Dermis microvascular lymphatic vessel endothelial cell (primary cell): ENCODE data around the gene C2orf92. TPM values are rescaled to one million over a fixed set of nuclear protein-coding genes. Genes with fewer than 3 reads are reported as not detected.
"Not testable (repeated sequence)": the region's sequence is repeated elsewhere in the genome, so short reads cannot be mapped to it uniquely, and the experiment has no call there.

Source experiments
- DNase-seq, 2 donors: peaks; one replicate each; pipeline versions ENCODE4 v3.0.0 to v3.0.0-alpha.2; 2010; ENCODE audit warnings: low read depth in 2 of 2
- total RNA-seq: library from RNA; depleted of rRNA; stranded (reverse); fragments of >200 nt; gene quantifications from 2 replicates; pipeline ENCODE4 v1.2.1, GENCODE V29; 2014

The C2orf92 gene
- total RNA-seq, 1 donor from 2014 or later: 1.5 TPM

- no peak for DNase-seq
Measured at GRCh38 chr2:97660044-97660774, 9.3 kb upstream of the C2orf92 start.

- peak in 1 of 2 donors; percentile 31 for DNase-seq
Measured at GRCh38 chr2:97660775-97661389, 8.6 kb upstream of the C2orf92 start.

- DNase-seq: no peak
Measured at GRCh38 chr2:97661927-97662326, 7.6 kb upstream of the C2orf92 start.

- DNase-seq: peak in 1 of 2 donors; percentile 17
Measured at GRCh38 chr2:97662386-97662894, 7.1 kb upstream of the C2orf92 start.

DNA sequence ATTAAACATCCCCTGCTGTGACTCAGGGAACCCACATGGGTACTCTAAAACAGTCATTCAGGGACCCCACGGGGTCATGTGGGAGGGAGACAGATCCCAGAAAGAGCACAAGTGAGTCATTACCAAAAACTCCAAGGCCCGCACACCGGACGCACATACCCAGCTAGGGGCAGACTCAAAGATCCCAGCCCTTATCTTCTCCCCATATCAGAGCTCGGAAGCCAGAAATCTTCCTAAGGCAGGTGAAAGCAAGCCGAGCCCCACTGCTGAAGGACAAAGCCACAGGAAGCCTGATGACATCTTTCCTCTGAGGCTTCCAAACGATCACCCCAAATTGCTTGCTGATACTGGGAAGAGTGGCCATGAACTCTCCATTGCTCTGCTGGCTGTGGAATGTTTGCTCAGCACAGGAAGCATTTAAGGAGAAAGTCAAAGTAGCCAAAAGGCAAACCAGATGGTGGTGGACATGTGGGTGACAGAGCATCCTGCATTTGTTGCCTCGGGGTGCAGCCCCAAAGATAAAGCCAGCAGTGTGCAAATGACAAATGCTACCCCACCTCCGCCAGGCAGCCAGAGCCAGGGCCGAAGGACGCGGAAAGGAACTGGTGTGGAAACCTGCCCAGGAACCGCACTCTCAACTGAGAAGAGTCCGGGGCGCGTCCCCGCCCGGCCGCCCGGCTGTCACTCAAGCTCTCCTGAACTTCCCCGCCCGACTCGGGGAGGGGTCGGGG is 6.5 kb upstream of the C2orf92 start:
- peak; percentile 17 to 76 for DNase-seq

DNA sequence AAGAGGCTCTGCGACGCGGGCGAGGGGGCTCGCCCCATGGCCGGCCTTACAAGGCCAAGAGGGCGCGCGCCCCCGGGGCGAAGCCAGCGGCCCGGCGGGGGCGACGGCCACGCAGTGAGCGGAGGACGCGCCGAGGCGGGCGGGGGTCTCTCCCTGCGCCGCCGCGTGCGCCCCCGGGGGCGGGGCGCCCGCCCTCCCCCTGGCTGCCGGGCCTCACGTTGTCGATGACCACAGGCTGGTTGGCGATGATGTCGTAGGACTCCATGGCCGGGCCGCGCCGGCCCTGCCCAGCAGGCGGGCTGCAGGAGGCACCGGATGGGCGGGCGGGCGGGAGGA is 5.9 kb upstream of the C2orf92 start:
- no peak for DNase-seq

DNA sequence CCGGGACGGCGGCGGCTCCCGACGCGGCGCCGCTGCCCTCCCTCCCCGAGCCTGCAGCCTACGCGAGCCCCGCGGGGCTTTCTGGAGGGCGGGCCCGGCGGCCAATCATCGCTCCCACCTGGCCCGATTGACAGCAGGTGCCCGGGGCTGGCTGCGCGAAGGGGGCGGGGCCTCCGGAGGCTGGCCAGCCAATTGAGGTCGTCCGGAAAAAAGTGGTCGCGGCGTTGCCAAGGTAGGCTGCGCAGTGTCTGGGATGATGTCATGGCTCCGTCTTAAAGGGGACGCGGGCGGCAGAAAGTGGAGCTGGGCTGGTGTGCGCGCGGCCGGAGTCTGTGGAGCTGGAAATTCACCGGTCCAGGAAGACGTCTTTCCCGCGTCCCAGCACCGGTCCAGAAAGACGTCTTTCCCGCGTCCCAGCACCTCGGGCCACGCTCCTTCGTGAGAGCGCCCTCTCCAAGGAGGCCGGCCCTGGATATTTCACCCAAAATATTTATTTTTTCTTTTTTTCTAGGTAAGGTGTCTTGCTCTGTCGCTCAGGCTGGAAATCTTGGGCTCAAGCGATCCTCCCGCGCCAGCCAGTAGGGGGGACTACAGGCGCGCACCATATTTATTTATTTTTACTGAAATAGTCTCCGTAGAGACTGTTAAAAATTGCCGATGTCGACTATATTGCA is 5.4 kb upstream of the C2orf92 start, which contains the start of gene ACTR1B:
TSS of gene ACTR1B (minus strand) at position 83 of the 674 bp plus-strand sequence. CDS start 154 bp downstream, outside the sequence.
- DNase-seq: peak; percentile 95 to 99

GRCh38 chr2:97664636-97664970 is 4.9 kb upstream of the C2orf92 start:
- no peak for DNase-seq

- no peak for DNase-seq
Measured at GRCh38 chr2:97670471-97670870, 958 bp downstream of the C2orf92 start.

DNA sequence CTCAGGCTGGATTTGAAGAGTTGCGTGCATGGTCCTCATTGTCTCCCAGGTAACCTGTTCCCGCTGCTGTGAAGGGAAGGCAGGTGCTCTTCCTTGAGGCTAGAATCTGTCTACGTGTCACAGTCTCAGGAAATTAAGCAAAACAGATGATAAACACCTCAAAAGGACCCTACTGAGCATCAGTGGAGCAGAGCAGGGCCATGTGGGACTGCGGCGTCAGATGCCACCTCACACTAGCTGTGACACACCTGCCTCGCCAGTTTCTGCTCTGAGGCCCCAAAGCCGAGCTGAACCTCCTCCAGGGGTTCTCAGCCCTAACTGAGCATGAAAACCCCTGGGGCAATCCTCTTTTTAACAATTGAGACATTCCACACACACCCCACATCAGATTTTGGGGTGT is 2.0 kb downstream of the C2orf92 start:
- DNase-seq: no peak

DNA sequence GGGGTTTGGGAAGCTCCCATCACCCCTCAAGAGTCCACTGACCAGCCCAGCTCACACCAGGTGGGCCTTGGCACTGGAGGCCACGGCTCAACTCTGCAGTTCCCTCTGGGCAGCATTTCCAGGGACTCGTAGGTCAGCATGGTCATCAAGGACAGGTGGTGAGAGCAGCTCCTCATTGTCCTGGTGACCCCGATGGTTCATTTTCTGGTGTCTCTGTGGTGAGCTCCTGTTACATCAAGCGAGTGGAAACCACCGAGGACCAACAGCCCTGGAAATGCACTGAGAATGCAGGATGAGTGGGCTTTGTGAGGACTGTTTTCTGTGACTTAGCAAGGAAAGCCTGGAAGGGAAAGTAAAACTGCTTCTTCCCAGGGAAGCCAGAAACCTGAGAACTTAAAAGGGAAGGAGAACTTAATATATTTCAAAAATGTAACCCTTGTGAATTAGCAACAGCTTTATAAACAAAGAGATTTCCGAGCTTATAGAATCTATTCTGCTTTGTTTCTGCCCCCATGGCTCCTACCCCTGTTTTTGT is 3.2 kb downstream of the C2orf92 start:
- DNase-seq: not testable (repeated sequence)

DNA sequence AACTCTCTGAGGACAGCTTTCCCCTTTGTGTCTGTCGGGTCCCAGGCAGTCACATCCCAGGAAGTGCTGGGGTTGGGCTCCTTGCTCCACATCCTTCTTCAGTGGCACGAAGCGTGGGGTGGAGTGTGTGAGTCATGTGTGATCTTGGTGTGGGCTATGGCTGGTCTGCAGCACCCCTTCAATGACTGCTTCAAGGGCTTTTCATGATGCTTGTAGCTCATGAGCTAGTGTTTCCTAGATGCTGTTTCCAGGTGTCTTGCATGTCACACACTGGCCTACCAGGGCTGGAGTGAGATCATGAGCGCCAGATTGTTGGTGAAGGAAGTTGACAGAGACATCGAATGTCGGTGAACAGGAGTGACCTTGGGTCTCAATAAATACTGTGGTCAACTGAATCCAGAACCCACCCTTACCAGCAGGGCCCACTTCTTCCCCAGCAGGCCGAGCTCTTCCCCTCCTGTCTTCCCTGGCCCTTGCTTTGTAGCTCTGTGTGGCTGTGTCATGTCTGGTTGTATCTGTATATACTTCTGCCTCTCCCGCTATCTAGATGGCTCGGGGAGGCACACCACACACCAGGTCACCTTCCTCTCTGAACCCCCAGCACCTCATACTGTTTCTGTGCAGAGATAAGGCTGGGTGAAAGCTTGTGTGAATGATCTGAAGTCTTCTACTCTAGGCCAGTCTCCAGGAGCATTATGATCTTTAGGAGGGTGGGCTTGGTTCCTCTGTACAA is 3.8 kb downstream of the C2orf92 start:
- no peak for DNase-seq

DNA sequence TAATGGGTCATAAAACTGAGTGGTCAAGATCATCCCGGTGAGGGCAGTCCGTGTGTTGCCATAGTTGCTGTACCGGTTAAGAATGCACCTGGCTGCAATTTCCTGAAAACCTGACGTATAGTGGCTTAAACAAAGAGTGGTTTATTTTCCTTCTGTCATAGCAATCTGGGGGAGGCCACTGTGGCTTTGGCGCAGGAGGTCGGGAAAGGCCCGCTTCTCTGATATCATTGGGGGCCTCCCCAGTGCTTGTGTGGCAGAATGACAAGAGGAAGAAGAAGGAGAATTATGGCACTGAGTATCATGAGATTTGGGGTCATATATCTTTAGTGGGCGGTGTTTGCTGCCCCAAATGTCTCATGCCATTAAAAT is 4.4 kb downstream of the C2orf92 start:
- DNase-seq: no peak

GRCh38 chr2:97675430-97676113 is 6.1 kb downstream of the C2orf92 start:
- no peak for DNase-seq

DNA sequence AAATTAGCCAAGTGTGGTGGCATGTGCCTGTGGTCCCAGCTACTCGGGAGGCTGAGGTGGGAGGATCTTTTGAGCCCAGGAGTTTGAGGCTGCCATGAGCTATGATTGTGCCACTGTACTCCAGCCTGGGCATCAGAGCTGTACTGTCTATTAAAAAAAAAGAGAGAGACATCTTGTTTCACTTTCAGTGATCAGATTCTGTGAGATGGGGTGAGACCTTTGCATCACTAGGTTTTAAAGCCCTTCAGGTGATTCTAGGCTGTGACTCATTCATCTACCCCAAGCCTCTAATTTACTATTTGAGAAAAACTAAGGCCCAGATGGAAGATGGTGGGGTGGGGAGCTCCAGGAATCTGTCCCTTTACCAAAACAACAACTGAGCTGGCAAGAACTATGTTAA is 7.1 kb downstream of the C2orf92 start:
- no peak for DNase-seq

GRCh38 chr2:97677480-97677879 is 8.0 kb downstream of the C2orf92 start:
- peak; percentile 16 to 57 for DNase-seq

- no peak for DNase-seq
Measured at GRCh38 chr2:97678298-97678697, 8.8 kb downstream of the C2orf92 start.

DNA sequence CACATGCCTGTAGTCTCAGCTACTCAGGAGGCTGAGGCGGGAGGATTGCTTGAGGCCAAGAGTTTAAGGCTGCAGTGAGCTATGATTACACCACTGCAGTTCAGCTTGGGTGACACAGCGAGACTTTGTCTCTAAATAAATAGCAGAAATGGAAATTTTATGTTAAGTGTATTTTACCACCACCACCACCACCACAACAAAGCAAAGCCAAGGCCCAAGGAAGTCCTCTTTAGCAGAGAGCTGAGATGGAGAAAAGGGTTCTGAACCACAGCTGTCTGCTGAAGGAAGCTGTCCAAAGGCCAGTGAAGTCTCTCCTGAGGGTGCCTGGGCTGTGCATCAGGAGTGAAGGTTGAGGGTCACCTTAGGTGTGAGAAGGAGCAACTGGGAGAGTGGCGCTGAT is 17.7 kb downstream of the C2orf92 start:
- not testable (repeated sequence) for DNase-seq

DNA sequence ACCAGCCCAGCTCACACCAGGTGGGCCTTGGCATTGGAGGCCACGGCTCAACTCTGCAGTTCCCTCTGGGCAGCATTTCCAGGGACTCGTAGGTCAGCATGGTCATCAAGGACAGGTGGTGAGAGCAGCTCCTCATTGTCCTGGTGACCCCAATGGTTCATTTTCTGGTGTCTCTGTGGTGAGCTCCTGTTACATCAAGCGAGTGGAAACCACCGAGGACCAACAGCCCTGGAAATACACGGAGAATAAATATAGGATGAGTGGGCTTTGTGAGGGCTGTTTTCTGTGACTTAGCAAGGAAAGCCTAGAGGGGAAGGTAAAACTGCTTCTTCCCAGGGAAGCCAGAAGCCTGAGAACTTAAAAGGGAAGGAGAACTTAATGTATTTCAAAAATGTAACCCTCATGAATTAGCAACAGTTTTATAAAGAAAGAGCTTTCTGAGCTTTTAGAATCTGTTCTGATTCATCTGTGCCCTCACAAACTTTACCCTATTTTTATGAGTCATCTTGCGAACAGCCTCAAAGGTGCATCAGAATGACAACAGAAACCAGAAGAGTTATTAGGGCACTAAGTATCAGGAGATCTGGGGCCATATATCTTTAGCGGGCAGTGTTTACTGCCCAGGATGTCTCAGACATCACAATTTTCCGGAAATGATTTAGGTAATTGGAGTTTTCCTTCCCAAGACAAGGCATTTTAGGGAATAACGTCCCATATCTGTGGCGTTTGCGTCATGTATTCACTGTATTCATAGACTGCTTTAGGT is 18.7 kb downstream of the C2orf92 start:
- no peak for DNase-seq

GRCh38 chr2:97691166-97691565 is 21.7 kb downstream of the C2orf92 start:
- DNase-seq: no peak
